ENCODE measurements around the gene KCNH1. TPM values are rescaled to one million over a fixed set of nuclear protein-coding genes. Genes with fewer than 3 reads are reported as not detected.

Gene KCNH1
- total RNA-seq, 1 experiment from 2014 or later: 0.17 TPM

DNA sequence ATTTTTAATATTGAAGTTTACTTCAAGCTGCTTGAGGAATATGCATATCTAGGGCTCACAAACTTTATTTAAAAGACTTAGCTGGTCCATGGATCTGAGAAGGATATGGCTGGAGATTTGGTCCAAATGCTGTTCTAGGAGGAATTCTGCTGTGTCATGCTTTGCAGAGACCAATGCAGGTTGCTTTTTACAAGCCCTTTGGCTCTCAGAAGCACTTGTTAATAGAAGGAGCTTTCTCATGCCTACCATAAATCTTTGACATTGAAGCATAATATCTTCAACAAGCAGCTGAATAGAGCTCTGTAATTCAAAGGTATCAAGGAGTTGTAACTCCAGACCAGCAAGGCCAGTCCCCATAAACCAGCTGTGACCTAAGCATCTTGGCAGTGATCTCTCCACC lies 506.2 kb downstream of the KCNH1 start:
- ATAC-seq: no peak
- CTCF ChIA-PET: no interaction called here

More for the DNA sequence above, 506.2 kb downstream of the KCNH1 start:
- POLR2A ChIA-PET: no interaction called here
- TF ChIP-seq, protein P1, sequence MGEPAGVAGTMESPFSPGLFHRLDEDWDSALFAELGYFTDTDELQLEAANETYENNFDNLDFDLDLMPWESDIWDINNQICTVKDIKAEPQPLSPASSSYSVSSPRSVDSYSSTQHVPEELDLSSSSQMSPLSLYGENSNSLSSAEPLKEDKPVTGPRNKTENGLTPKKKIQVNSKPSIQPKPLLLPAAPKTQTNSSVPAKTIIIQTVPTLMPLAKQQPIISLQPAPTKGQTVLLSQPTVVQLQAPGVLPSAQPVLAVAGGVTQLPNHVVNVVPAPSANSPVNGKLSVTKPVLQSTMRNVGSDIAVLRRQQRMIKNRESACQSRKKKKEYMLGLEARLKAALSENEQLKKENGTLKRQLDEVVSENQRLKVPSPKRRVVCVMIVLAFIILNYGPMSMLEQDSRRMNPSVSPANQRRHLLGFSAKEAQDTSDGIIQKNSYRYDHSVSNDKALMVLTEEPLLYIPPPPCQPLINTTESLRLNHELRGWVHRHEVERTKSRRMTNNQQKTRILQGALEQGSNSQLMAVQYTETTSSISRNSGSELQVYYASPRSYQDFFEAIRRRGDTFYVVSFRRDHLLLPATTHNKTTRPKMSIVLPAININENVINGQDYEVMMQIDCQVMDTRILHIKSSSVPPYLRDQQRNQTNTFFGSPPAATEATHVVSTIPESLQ (CRISPR knock-in tag; IDR thresholded peaks at IDR 0.05): no peak
- TF ChIP-seq NR2C2 (CRISPR knock-in tag; IDR thresholded peaks at IDR 0.05) (no peak), NR1H2 (CRISPR knock-in tag; IDR thresholded peaks at IDR 0.05) (no peak)
- TF ChIP-seq, protein P2, sequence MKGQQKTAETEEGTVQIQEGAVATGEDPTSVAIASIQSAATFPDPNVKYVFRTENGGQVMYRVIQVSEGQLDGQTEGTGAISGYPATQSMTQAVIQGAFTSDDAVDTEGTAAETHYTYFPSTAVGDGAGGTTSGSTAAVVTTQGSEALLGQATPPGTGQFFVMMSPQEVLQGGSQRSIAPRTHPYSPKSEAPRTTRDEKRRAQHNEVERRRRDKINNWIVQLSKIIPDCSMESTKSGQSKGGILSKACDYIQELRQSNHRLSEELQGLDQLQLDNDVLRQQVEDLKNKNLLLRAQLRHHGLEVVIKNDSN (CRISPR knock-in tag; IDR thresholded peaks at IDR 0.05): no peak
- no peak for DNase-seq (ENCODE audit: low spot score)
- Mint-ChIP-seq H3K36me3 (no peaks in the 10 kb centered on the region), H3K4me1 (no peaks in the 10 kb centered on the region), H3K27me3 (ENCODE audit: low read depth) (no peaks in the 10 kb centered on the region), H3K4me3 (no peak overlapping the region), H3K27ac (no peak overlapping the region), H3K9me3 (no peaks in the 10 kb centered on the region)

Other genes with a start within 250 kb of the KCNH1 start
- gene RCOR3, start 125.2 kb upstream of the KCNH1 start, total RNA-seq (2021): 28.3 to 35.9 TPM (median 30.6 TPM) in 3 replicates
- gene TRAF5, start 192.7 kb upstream of the KCNH1 start, total RNA-seq (2021): 22.2 to 25.8 TPM (median 25.5 TPM) in 3 replicates